ENCODE measurements around the gene SNX1.
"Not testable (repeated sequence)": the region's sequence is repeated elsewhere in the genome, so short reads cannot be mapped to it uniquely, and the experiment has no call there.

The SNX1 gene

DNA sequence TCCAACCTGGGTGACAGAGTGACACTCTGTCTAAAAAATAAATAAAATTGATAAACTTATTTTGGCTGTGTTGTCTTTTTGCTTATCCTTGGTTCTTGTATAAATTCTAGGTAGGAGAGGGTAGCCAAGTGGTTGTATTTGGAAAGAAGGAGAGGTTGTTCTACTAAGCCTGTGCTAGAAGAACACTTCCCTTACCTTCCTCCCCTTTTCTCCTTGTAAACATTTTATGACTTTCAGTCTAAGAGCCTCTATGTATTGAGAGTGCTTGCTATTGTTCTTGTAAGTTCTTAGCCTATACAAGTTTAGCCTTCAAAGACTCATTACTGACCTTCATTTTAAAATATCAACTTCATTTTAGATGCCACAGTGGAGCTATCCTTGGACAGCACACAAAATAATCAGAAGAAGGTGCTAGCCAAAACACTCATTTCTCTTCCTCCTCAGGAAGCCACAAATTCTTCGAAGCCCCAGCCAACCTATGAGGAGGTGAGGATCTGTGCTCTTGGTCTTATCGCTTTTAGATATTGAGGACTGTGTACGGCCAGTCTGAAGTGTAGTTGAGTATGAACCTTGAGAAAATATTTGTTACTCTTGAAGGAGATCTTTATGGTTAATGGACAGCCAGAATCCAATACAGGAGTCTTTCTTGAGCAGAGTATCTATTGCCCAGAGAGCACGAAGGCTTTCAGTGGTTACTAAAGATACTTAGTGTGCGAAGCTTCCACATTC, 22.1 kb downstream of the SNX1 start:
- no peak for DNase-seq

- DNase-seq: not testable (repeated sequence)
These were observed 24.5 kb downstream of the SNX1 start for GRCh38 chr15:64120322-64120721.

GRCh38 chr15:64121614-64122013, 25.8 kb downstream of the SNX1 start:
- DNase-seq: no peak

DNA sequence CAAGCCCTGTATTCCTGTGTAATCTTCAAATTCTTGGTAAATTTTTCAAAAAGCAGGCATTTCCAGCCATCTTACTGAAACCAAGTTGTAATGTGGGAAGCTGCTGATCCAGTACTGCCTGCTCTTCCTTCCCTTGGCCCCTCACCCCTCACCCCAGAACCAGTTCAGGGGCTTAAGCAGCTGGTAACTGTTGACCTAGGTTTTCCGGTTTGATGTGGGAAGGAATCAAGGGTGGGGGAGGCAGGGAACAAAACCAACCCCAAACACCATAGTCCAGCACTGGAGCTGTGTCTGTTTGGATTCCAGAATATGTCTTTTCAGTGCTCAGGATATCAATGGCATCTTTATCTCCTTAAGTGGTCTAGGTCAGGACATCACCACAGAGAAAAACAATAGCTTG, 26.7 kb downstream of the SNX1 start:
- DNase-seq: no peak

DNA sequence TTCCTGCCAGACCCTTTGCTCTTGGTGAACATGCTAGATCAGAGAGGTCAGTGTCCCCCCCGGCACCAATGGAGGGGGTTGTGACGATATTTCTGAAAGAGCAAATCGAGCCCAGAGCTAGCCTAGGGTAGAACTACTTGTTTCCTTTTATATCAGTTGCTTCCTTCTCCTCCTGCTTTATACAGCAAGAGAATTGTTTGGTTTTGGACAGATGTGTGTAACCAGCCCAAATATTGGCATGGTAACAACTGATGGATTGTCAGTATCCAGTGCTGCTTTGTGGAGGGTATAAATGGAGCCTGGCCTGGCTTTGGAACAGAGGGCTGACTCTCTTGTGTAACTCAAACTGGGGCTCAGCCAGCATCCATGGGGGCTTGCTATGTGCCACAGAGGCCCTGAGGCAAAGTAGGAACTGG, 27.2 kb downstream of the SNX1 start:
- no peak for DNase-seq

DNA sequence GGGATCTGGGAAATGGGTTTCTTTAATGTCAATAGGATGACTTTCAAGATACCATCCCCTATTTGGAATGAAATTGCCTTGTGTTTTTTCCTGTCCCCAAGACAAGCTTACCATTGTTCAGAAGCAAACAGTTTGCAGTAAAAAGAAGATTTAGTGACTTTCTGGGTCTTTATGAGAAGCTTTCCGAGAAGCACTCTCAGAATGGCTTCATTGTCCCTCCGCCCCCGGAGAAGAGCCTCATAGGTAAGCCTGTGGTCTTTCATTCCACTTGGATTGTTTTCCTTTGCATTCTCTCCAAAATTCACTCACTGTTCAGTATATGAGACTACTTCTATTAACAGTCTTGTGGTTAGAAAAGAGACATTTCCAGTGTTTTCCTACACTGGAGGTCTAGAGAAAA, 30.2 kb downstream of the SNX1 start:
- no peak for DNase-seq

DNA sequence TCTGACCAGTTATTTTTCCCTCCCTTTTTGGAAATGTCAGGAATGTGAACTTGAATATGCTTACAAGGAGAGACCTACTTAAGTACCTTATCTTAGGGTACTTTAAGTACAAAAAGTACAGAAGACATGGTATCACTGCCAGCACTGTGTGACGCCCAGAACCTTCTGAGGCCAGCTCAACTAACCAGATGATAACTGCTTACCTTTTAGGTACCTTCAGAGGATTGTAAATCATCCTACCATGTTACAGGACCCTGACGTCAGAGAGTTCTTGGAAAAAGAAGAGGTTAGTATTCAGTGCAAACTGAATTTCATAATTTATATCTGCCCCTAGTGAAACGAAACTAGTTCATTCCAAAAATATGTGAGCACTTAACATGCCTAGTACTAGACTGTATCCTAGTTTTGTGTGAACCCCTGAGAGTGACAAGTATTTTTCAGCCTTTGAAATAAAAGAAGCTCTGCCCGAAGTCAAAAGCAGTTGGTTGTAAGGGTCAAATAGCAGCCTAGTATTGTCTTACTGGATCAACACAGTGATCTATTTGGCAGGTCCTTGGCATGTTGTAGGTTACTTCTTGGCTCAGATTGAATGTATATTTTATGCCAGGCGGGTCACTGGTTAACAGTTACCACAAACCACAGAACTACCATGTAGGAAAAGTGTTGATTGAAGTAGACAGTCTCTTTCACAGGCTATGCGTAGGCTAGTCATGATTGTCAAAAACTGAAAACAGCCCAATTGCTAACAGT, 31.9 kb downstream of the SNX1 start:
- DNase-seq: no peak

GRCh38 chr15:64130159-64130558, 34.4 kb downstream of the SNX1 start:
- no peak for DNase-seq

DNA sequence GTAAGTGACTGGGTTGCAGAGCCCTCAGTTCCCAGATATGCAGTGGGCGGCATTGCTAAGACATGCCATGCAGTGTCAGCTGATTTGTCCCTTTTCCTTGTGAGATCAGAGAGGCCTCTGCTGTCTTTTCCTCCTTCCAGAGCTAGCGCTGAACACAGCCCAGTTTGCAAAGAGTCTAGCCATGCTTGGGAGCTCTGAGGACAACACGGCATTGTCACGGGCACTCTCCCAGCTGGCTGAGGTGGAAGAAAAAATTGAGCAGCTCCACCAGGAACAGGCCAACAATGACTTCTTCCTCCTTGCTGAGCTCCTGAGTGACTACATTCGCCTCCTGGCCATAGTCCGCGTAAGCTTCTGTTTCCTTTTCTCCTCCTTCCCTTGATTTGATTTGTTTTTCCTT, 35.8 kb downstream of the SNX1 start:
- no peak for DNase-seq

GRCh38 chr15:64132217-64132616, 36.4 kb downstream of the SNX1 start:
- no peak for DNase-seq

DNA sequence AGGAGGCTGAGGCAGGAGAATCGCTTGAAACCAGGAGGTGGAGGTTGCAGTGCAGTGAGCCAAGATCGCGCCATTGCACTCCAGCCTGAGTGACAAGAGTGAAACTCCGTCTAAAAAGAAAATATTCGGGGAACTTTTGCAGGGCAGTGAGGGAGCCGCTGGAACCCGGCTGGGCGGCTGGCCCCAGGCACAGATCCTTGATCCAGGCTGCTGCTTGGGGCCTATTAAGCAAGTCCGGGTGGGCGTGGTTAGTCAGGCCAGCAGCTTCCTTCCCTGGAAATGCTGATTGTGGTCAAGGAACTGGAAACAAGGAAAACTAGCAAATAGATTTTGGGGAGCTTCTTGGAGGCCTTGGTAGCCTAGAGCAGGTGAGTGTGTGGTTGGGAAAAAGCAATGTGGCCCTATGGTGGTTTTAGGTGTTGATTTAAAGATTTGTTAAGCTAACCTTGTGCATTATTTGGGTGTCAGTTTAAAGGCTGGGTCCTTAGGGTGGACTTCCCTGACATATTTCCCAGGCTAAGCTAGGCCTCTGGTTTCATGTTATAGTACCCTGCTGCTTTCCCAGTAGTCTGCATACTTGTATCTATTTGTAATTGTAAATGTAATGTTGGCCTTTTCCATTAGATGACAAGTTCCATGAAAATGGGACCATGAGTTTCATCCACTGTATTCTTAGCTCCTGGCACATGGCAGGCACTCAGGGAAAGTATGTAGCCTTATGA, 38.0 kb downstream of the SNX1 start:
- no peak for DNase-seq

- DNase-seq: no peak
These were observed 38.6 kb downstream of the SNX1 start for GRCh38 chr15:64134345-64134829.

- DNase-seq: no peak
These were observed 40.6 kb downstream of the SNX1 start for GRCh38 chr15:64136347-64136746.

GRCh38 chr15:64137226-64137833, 41.5 kb downstream of the SNX1 start:
- DNase-seq: peak; percentile 29

DNA sequence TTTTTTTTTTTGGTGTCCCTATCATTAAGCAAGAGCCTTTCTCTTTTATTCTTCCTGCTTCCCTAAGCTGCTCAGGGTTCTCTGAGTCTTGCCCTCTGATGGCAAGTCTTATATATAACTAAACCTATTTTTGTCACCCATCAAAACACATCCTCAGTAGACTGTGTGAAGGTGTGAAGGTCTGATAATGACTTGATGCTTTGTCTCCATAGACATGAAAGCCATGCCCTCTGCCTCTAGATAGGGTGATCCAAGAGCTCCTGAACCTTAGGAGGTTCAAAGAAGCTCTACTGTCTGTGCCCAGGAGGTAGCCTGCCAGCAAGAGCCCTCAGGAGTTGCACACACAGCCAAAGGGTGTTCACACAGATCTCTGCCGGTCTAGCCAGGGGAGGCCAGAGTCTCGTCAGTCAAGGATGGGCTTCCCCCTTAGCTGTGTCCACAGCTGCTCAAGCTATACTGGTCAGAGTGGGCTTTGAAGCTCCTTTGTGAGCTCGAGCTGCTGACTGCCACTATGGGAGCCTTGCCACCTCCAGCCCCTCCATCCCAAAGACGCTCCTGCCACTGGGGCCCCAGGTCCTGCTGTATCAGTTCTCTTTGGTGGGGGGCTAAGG, 42.7 kb downstream of the SNX1 start:
- DNase-seq: no peak

DNA sequence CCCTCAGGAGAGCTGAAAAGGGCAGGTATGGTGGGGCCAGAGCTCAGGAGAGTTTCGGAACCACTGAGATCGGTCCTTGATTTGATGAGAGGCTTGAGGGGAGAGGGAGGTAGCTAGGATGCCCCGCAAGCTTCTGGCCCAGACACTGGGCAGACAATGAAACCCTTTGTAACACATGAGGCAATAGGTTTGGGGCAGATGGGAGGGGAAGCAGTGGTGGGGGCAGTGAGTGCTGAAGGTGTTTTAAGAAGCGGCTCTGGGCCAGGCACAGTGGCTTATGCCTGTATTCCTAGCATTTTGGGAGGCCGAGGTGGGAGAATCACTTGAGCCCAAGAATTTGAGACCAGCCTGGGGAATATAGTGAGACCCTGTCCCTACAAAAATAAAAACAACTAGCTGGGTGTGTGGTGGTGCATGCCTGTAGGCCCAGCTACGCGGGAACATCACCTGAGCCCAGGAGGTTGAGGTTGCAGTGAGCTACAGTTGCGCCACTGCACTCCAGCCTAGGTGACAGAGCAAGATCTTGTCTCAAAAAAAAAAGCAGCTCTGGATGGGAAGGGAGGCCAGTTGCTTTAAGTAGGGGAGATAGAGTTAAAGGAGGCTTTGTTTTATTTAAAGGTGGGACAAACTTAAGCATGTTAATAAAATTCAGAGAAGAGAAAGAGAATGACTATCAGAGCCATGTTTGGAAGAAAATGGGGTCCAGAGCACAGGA, 46.2 kb downstream of the SNX1 start:
- no peak for DNase-seq

GRCh38 chr15:64143276-64143675, 47.5 kb downstream of the SNX1 start:
- no peak for DNase-seq

DNA sequence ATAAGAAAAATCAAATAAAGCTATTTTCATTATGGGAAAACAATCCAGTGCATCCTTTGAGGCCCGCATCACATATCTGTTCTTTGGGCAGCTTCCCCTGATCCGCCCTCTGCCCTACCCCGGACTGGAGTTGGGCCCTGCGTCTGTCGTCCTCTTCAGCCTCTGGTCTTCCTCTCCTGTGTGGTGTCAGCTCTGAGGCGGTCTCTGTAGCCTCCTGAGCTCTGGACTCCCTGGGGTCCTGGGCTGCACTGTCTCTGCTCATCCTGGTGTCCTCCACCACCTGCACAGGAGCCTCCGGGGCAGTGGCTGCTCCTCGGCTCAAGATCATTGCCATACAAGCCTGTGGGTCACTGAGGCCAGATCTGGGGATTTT, 48.4 kb downstream of the SNX1 start:
- DNase-seq: no peak

- no peak for DNase-seq
These were observed 48.9 kb downstream of the SNX1 start for GRCh38 chr15:64144565-64145281.

DNA sequence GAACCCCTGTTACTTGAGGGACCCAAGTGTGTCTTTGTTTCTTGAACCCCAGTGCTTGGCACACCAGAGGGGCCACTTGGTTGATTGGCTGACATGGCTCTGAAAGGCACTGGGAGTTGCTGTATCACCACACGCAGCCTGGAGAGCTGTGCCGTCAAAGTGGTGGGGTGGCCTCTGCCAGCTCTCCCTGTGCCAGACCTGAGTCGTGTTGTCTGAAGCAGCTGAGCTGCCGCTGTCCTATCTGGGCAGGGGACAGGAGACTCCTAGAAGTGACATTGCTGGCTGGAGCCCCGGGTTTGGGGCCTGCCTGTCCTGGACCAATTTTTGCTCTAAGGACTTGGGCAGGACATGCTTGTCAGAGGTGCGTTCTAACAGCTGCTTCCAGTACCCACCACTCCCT, 50.3 kb downstream of the SNX1 start:
- no peak for DNase-seq

- DNase-seq: no peak
These were observed 50.7 kb downstream of the SNX1 start for GRCh38 chr15:64146520-64146884.

All from DMS53 (cell line).